Left kidney (tissue), 2 donors: ENCODE measurements around the gene RIN3. TPM values are rescaled to one million over a fixed set of nuclear protein-coding genes. Genes with fewer than 3 reads are reported as not detected.
"Not testable (repeated sequence)": the region's sequence is repeated elsewhere in the genome, so short reads cannot be mapped to it uniquely, and the experiment has no call there.

ENCODE experiments used
- DNase-seq: peaks from one replicate; pipeline ENCODE4 v3.0.0-alpha.2; 2013
- polyA plus RNA-seq: library from polyadenylated mRNA; unstranded; fragments of 120-200 nt; gene quantifications from one replicate; pipeline ENCODE4 v1.2.1, GENCODE V29; 2013; ENCODE audit not compliant: insufficient read length

RIN3 gene
- polyA plus RNA-seq, 1 donor: 4.7 TPM

DNA sequence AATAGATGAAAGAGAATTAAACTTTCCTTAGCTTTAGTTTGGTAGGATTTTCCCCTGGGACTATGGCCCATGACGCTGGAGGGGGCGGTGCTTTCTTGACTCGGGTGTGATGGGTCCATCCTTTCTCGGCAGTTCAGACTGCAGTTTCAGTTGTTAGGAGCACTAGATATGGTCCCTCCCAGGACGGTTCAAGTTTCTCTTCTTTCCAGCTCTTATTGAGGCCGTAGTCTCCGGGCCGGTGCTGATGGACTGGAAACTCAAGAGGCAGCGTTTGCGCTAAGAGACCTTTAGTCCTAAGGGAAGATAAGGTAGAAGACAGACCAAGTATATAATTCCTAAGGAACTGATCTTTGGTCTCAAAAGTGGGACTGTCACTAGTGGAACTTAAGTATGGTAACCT is 111.2 kb downstream of the RIN3 start:
- no peak for DNase-seq

DNA sequence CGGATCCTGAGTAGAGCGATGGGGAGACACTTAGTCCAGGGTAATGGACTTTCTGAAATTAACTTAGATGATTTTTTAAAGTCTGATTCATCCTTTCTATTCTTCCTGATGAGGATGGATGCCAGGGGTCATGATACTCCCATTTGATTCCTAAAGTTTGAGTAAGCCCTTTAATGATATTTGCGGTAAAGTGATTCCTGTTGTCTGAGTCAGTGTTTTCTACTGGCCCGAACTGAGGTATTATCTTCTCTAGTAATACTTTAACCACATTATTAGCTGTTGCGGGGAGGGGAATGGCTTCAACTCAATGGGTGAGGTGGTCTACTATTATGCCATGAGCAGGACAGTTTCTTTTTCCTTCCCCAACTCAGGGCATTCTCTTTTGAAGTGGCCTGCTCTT is 111.6 kb downstream of the RIN3 start:
- no peak for DNase-seq

DNA sequence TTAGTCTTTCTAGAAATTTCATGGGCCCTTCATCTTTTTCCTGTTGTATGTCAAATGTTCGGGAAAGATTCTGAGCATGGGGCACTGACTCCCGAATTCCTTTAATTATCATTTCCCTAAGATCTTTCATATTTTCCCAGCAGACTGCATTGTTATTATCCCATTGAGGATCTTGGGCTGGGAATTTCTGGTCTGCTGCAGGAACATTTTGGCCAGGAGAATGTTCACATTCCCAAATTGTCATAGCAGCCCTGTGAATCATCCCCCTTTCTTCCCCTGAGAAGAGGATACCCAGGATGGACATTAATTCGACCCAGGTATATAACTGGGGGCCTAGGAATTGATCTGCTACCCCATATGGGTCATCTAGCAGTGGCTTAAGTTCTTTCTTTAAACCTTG is 112.5 kb downstream of the RIN3 start:
- no peak for DNase-seq

DNA sequence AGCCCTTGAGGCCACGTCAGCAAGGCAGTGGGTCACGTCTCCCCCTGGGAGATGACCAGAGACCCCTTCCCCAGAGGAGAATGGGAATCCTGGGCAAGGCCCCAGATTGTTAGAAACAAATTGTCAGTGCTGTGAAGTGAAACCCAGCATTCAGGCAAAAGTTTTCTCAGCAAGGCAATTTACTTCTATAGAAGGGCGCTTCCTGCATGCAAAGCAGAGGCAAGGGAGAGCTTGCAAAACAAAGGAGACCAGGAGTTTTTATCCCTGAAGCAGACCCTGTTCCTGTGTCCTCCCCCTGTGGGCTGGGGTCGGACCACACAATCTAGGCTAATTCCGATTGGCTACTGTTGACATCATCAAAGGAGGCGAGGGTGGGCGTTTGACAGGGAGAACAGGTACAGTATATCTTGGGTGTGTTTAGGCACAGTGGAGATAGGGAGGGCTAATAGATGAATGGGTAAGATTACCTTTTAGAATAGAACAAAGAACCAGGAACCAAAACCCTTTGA is 114.2 kb downstream of the RIN3 start:
- DNase-seq: no peak

DNA sequence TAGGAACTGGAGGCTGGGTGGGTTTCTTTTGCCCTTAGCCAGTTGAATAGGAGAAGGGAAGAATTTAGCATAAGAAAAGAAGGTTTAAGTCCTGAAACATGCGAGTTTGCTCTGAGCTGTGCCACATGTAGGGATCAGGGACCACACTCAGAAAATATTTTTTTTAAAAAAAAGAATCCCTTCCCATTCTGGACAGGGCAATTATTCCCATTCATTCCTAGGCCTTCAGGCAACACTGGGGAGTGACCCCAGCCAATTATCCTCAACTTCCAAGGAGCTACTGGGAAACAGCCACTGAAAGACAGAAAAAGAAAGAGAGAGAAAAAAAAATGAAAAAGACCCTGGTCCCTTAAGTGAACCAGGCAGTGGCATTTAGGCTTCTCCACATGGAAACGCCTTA is 115.1 kb downstream of the RIN3 start:
- no peak for DNase-seq

DNA sequence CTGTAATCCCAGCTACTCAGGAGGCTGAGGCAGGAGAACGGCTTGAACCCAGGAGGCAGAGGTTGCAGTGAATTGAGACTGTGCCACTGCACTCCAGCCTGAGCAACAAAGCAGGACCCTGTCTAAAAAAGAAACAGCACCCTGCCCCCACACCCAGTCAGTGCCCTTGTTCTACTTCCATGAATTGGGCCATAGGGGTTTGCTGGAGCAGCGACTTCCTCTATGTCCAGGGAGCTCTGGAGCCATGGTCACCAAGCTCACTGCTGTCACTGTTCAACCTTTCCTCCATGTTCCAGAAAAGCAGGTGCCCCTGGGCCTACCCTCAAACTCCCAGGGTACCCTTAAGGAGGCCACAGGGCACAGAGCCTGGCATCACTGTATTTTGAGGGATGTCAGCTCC is 116.8 kb downstream of the RIN3 start:
- DNase-seq: no peak

DNA sequence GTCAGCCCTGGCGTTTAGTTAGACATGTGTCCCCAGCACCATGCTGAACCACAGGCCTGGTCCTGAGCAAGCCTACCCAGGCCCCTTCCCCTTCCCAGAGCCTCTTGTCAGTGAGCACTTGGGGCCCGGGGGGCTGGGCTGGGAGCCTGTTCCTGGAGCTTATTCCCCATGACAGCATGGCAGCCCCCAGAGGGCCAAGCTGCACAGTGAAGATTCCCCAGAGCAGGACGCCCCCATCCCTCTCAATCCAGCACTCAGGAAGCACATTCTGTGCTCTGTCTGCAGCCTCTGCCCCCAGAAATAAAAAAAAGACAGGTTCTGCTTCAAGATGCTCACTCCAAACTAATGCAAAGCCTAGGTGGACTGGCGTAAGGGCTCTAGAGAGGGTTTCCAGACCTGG is 117.5 kb downstream of the RIN3 start:
- DNase-seq: no peak

DNA sequence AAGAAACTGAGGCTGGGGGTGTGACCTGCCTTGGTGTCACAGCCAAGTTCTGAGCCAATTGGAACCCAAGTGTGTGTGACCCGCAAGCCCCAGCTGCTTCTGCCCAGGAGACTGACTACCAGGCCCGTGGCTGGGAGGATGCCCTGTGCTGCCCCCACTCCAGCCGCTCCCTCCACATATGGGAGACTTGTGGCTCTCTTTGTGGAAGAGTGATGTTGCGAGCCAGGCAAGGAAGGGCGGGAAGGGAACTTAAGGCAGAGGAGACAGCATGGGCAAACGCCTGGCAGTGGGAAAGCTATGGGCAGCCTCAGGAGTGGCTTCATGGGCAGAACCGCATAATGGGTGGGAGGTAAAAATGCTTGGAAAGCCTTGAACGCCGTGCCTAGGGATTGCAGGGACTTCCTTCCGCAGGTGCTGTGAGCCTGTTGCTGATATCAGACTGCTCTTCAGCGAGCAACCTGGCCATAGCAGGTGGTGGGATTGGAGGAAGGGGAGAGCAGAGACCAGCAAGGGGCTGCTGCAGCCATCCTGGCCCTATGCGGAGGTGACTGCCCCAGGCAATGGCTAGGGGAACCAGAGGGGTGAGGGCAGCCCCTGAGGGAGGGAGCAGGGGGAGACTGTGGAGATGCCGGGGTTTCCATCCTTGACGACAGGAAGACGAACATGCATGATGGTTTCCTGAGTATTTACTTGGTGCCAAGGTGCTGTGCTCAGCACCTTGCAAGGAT is 119.1 kb downstream of the RIN3 start:
- DNase-seq: no peak

DNA sequence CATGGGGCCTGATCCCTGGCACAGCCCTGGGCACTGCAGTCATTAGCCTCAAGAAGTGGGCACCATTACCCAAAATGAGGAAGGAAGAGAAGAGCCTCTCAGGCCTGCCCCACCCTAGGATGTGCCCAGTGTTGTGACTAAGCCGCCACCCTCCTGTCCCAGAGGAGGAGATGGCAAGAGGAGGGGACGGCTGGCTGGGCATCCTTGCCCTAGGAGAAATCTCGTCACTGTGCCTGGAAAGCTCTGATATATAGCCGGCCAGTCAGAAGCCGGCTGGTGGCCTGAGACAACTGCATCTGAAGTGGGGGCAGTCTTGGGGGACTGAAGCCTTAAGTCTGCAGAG is 119.7 kb downstream of the RIN3 start:
- no peak for DNase-seq

DNA sequence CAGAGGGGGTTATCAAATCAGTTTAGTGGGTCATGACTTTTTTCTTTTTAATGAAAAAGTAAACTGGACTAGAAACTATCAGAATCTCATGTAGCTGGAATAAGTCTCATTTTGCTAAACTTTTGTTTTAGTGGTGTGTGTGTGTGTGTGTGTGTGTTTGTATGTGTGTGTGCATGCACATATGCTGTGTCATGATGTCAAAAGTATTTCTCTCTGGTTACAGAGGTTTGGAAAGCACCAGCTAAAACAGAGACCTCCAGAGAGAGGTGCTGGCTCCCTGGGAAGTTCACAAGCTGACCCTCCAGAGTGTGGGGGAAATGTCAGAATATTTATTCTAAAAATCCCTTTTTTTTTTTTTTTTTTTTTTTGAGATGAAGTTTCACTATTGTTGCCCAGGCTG is 120.1 kb downstream of the RIN3 start:
- no peak for DNase-seq

DNA sequence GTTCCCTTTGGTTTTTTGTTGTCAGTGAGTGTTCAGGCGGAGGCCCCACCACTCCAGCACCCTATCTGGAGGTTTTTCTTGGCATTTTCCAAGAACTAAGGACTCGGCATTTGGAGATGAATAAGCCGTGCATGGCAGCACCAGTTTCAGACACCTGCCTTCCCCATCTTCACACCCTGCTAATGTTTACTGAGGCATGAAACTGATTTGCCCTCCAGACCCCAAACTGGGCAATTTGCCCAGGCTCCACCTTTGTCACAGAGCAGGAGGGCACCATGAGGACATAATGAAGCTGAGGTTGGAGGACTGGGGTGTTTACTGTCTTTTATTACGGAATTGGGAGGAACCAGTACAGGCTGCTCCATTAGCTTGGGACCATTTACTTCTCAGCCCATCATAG is 121.5 kb downstream of the RIN3 start:
- no peak for DNase-seq

DNA sequence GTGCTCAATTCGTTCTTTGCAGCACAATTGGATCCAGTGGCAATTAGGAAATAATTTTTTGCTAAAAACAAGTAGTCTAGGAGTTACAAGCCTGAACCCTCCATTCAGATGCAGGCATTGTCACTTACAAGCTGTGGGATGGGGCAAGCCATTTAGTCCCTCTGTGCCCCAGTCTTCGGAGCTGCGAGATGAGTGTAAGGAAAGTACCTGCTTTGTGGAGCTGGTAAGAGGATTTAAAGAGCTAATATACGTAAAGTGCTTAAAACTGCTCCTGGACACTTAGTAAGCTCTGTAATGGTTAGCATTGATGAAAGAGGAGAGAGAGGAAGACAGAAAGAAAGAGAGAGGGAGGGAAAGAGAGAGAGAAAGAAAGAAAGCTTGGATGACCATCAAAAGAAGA is 122.3 kb downstream of the RIN3 start:
- no peak for DNase-seq

DNA sequence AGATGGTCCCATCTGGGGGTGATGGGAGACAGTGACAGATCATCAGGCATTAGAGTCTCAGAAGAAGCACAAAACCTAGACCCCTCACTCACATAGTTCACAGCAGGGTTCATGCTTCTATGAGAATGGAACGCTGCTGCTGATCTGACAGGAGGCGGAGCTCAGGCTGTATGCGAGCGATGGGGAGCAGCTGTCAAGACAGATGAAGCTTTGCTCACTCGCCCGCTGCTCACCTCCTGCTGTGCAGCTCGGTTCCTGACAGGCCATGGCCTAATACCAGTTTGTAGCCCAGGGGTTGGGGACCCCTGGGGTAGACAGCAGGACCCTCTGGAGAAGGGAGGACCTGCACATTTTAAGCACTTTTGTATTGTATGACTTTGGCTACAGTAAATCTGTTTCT is 123.6 kb downstream of the RIN3 start:
- no peak for DNase-seq

DNA sequence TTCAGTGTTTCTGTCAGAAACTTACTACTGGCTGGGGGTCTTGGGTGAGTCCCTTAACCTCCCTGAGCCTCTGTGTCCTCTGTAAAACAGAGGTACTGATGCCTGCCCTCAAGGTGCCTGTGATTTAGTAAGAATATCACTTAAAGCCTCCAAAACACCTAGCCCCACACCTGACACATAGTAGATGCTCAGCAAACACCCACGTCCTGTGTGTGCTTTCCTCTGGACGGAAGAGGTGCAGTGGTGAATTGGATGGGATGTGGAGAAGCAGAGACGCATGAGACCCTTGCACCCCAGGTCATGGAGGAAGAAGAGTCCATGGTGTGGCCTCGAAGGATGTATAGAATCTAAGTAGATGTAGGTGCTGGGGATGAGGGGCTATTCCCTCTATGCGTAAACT is 124.3 kb downstream of the RIN3 start:
- DNase-seq: no peak

DNA sequence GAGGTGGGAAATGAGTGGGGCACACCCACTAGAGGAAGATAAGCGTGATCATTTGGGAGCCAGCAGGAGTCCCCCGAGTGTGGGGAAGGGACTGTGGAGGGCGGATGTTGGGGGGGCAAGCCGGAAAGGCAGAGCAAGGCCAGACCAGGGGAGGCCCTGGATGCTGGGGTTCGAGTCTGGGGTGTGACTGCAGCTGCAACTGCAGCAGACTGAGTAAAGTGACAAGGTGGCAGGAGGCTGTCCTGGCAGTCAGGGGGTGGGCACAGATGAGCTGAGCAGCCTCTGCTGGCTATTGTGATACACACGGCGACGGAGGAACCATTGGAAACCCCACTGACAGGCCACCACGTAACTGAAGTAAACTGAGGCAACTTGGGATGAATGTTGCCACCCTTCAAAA is 124.7 kb downstream of the RIN3 start:
- DNase-seq: no peak

DNA sequence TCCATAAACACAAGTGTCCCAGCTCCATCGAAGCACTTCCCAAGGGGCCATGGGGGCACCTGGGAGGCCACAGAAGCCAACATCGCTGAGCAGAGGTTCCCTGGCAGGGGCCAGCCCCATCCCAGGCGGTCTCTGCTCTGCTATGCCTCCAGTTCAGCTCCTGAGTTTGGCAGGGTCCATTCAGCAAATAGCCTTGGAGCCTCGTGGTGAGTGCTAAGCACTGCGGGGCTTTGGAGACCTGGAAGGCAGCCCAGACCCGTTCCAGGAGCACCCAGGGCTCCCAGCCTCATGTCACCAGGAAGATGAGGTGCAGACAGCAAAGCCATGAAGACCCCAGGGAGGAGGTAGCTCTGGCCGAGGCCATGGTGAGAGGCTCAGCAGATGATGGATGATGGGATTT is 125.3 kb downstream of the RIN3 start:
- DNase-seq: no peak

DNA sequence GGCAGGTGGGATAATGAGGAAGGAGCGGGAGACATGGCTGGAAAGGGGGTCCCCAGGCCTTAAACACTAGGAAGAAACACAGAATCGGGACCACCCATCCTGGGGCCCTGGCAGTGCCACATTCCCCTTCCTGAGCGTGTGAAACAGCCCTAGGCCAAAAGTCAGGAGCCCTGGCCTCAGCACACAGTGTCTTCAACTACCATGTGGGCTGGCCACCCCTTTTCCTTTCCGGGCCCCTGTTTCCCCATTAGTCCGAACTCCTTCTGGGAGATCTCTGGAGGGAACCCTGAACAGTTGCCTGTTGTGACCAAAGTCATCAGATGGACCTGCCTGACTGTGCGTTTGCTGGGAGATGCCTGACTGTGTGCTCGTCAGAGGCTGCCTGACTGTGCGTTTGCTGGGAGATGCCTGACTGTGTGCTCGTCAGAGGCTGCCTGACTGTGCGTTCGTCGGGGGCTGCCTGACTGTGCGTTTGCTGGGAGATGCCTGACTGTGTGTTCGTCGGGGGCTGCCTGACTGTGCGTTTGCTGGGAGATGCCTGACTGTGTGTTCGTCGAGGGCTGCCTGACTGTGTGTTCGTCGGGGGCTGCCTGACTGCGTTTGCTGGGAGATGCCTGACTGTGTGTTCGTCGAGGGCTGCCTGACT is 126.0 kb downstream of the RIN3 start:
- DNase-seq: not testable (repeated sequence)

DNA sequence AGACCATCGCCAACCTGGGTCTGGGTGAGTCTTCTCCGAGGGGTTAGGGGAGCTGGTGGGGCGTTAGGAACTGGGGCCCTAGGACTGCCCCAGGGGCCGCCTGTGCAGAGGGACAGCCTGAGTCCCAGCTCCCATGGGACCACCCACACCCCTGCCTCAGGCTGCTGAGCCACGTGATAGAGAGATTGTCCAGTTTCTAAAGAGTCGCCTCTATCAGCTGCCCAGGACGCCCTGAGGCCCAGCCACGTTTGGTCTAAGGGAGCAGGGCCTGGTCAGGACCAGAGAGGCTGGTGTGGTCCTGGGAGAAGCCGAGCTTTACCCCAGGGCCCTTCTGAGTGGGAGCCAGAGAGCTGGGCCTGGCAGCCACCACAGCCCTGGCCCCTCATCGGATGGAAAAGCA is 127.7 kb downstream of the RIN3 start:
- no peak for DNase-seq

DNA sequence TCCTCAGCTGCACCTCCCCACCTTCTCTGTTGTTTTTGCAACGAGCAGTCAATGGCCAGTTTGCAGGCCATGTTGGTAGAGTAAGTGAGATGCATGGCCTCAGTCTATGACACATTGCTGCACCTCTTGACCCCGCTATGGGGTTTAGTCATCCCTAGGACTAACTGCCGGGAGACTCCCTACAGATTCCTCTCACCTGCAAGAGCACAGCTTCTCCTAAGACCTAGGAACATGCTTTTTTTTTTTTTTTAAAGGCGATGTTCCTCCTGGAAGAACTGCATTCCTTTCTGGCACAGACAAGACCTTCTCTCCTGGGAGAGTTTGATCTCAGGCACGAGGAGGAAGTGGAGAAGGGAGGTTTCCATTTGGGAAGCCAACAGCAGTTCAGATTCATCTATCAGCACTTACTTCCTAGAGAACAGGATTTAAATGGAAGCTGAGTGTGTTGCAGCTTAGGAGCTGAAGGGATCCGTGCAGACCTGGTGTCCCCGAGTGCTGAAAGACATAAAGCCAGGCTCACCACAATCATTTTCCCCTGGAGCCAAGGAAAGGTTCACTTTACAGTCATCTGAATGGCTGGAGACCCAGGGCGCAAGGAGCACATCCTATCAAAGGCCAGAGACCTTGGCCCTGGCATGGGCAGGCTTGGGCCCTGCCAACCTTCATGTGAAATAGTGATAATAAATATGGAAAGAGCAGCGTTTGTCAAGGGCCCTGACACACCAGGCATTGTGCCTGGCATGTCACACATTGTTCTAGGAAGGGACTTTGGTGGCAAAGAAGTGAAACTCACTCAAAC is 130.8 kb downstream of the RIN3 start:
- DNase-seq: no peak

DNA sequence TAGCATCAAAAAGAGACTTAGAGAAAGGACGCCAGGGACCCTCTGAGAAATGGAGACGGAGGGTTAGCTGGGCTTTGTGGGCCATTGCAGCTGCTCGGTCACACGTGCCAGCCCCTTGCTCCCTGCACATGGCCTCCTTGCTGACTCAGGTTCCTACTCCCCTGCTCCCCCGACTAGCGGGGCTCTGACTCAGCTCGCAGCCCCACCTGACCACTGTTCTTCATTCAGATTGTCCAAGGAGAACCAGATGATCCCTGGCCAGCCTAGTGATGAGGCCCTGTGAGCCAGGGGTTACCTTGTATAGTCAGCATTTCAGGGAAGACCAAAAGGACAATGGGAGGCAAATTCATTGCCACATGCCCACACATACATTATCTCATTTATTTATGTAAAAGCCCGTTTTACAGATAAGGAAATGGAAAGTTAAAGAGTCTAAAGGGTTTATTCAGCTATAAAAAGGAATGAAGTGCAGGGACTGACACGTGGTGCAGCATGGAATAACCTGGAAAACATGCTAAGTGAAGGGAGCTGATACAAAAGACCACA is 131.5 kb downstream of the RIN3 start:
- DNase-seq: no peak

DNA sequence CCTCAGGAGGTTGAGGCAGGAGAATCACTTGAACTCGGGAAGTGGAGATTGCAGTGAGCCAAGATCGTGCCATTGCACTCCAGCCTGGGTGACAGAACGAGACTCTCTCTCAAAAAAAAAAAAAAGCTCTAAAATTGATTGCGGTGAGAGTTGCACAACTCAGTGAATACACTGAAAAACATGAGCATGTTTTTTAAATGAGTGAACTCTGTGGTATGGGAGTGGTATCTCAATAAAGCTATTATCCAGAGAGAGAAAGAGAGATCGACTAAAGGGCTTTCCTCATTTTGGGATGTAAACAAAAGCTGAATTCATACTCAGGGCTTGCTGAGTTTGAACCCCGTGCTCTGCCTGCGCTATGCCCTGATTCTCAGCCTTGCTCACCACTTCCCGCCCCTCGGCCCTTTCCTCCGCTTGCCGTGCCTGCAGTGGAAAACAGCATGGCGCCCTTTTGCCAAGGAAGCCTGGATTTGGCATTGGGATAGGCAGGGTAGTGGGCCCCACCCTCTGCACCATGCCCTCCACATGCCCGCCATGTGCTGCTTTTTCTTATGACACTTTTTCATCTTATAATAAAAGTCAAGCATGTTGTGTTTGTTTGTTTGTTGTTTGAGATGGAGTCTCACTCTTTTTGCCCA is 132.4 kb downstream of the RIN3 start:
- no peak for DNase-seq
